ENCODE measurements around the gene HECTD1.

The HECTD1 gene

GRCh38 chr14:31164115-31164514 lies 43.5 kb downstream of the HECTD1 start:
- POLR2A ChIA-PET: no interaction called here
- CTCF ChIA-PET: interaction anchor here (1.0 to 1.6 kb wide), 4 partner anchors 9 to 19 kb away, joined by 3 to 4 read pairs (median 3); no protein-coding TSS in a partner anchor
- no peak for TF ChIP-seq CTCF (IDR thresholded peaks at IDR 0.05; ENCODE audit: control extremely low read depth, extremely low read depth, low read depth, missing control alignments)
- no peak for DNase-seq (ENCODE audit: extremely low spot score)

- no peak for TF ChIP-seq CTCF (IDR thresholded peaks at IDR 0.05; ENCODE audit: control extremely low read depth, extremely low read depth, low read depth, missing control alignments)
- ChIA-PET POLR2A (interaction anchor here (0.6 kb wide), 1 partner anchor 44 kb away, joined by 3 read pairs; no protein-coding TSS in a partner anchor), CTCF (interaction anchor here (0.7 to 1.2 kb wide), 2 partner anchors 12 to 35 kb away, joined by 3 read pairs; no protein-coding TSS in a partner anchor)
- DNase-seq (ENCODE audit: extremely low spot score): no peak
These were observed 44.5 kb downstream of the HECTD1 start for GRCh38 chr14:31162910-31163649.

- TF ChIP-seq CTCF (IDR thresholded peaks at IDR 0.05; ENCODE audit: control extremely low read depth, extremely low read depth, low read depth, missing control alignments): no peak
- ChIA-PET POLR2A (no interaction called here), CTCF (no interaction called here)
- no peak for DNase-seq (ENCODE audit: extremely low spot score)
These were observed 46.3 kb downstream of the HECTD1 start for GRCh38 chr14:31161274-31161673.

GRCh38 chr14:31159682-31160296 lies 47.8 kb downstream of the HECTD1 start:
- DNase-seq (ENCODE audit: extremely low spot score): no peak
- ChIA-PET POLR2A (no interaction called here), CTCF (no interaction called here)
- TF ChIP-seq CTCF (IDR thresholded peaks at IDR 0.05; ENCODE audit: control extremely low read depth, extremely low read depth, low read depth, missing control alignments): no peak

- no peak for DNase-seq (ENCODE audit: extremely low spot score)
- TF ChIP-seq CTCF (IDR thresholded peaks at IDR 0.05; ENCODE audit: control extremely low read depth, extremely low read depth, low read depth, missing control alignments): no peak
- ChIA-PET CTCF (interaction anchor here (0.9 kb wide), 2 partner anchors 10 to 49 kb away, joined by 3 read pairs; no protein-coding TSS in a partner anchor), POLR2A (no interaction called here)
These were observed 52.6 kb downstream of the HECTD1 start for GRCh38 chr14:31154956-31155355.

- no peak for DNase-seq (ENCODE audit: extremely low spot score)
- CTCF ChIA-PET: no interaction called here
- POLR2A ChIA-PET: no interaction called here
- TF ChIP-seq CTCF (IDR thresholded peaks at IDR 0.05; ENCODE audit: control extremely low read depth, extremely low read depth, low read depth, missing control alignments): no peak
These were observed 65.0 kb downstream of the HECTD1 start for GRCh38 chr14:31142455-31143087.
